Stimulated activated naive CD8-positive, alpha-beta T cell treated with anti-CD3 and anti-CD28 coated beads, Interleukin-15, Interleukin-2, amounts not matched to agents 100 U/mL and 50 U/mL, for 24 hours (primary cell): ENCODE data around the gene CACNA2D3.
"Not testable (repeated sequence)": the region's sequence is repeated elsewhere in the genome, so short reads cannot be mapped to it uniquely, and the experiment has no call there.

Experiments used
- ATAC-seq: fragments of 150-1000 bp; cut with Tn5 transposase; one replicate; pipeline ENCODE4 v1.10.0; 2021
- DNase-seq: peaks from one replicate; pipeline ENCODE4 v3.0.0; 2021

The CACNA2D3 gene

DNA sequence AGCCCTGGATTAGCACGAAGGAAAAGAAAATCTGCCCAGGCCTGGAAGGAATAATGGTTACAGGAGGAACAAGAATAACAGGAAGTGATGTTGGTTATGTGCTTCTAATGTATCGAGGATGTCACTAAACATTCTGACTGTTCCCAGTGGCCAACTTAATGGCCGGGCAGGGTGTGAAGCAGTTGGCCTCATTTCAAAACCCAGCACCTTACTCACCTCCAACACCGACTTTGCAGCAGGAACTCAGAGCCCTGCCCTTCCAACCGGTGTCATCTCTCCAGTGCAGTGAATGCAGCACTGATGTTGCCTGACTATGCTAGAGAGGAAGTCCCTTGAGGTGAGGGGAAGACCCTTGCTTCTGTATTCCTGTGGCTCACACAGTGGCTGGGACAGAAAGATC is 967.9 kb downstream of the CACNA2D3 start:
- no peak for DNase-seq
- ATAC-seq = no peak

DNA sequence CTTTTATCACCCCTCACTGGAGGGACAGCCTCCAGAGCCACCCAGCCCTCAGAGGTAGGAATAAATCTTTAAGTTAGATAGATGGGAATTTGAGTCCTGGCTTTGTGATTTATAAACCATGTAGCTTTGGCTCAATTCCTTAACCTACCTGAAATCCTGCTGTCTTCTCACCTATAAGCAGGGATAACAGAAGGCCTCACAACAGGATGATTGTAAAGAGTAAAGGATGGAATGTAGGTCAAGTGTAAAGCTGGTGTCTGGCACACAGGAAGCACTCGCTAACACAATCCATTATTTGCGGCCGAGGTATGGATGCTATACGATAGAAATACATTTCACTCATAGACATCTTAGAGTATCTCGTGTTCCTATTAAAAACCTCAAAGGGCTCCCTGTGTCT is 968.4 kb downstream of the CACNA2D3 start:
- no peak for ATAC-seq
- DNase-seq = no peak

DNA sequence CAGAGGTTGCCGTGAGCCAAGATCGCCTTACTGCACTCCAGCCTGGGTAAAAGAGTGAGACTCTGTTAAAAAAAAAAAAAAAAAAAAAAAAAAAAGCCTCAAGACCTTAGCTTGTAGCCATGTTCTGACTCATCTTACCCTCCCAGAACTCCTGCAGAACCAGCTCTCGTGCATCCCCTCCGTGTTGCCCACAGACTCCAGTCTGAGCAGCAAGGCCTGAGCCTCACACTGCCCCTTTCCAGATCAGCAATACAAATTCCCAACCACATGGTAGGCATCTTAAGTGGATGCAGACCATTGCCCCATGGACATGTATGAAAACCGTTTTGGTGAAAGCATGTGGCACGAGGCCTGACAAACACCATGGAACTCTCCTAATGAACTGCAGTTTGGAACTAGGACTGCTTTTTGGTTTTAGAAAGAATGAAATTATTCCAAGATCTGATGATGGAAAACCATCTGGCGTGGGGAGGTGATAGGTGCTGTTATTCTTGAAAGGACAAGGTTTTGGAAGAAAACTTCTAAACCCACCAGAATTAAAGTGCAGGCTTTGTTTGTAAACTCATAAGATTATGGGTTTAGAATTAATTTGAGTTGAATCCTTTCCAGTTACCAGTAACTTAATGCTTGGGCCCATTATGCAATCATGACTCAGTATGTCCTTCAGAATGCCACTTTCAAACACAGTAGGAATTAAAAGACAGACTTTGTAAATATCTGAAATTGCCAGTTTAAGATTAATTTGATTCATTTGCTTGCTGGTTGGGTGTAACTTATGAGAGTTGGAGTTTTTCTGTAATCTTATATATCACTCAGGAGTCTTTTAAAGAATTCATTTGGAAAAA is 969.3 kb downstream of the CACNA2D3 start:
- ATAC-seq (no peak), DNase-seq (no peak)

GRCh38 chr3:55094676-55095075 is 972.3 kb downstream of the CACNA2D3 start:
- ATAC-seq (no peak), DNase-seq (no peak)

DNA sequence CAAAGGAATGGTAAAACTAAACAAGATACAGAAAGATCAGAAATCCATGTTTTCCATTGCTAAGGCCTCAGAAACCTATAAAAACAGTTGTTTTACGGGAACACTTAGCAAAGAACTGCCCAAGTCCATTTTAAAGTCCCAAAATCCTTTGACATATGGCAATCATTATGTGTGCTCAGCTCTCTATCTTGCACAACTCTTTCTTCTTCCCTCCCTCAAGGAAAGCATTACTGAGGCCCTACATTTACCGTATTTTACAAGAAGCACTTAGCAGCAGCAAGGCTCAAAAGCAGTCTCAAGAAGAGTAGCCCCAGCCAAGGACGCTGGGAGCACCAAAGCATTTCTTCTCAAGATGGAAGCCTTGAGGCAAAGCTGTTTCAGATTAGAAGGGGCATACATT is 975.1 kb downstream of the CACNA2D3 start:
- ATAC-seq (no peak), DNase-seq (no peak)

DNA sequence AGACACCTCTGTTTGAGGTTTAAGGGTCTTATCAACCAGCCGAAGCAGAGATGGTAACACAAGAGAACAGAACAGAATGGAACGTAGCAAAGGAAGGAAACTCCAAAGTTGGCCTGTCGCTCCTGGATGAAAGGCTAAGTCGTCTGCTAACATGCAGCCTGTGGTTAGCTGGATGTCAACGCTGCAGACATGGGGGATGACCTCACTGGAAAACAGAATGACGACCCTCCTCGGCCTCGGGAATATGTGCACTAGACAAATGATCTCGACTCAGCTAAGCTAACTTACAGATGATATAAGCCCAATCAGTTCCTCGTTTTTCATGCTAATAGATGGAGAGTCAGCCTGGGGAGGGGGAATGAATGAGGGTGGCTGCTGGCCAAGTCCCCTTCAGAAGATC is 983.3 kb downstream of the CACNA2D3 start:
- ATAC-seq (no peak), DNase-seq (no peak)

GRCh38 chr3:55107187-55107586 is 984.8 kb downstream of the CACNA2D3 start:
- no peak for ATAC-seq
- DNase-seq = no peak

GRCh38 chr3:55111906-55112305 is 989.6 kb downstream of the CACNA2D3 start:
- not testable (repeated sequence) for ATAC-seq, DNase-seq

- no peak for ATAC-seq
- no peak for DNase-seq
Measured at GRCh38 chr3:55118451-55118850, 996.1 kb downstream of the CACNA2D3 start.

DNA sequence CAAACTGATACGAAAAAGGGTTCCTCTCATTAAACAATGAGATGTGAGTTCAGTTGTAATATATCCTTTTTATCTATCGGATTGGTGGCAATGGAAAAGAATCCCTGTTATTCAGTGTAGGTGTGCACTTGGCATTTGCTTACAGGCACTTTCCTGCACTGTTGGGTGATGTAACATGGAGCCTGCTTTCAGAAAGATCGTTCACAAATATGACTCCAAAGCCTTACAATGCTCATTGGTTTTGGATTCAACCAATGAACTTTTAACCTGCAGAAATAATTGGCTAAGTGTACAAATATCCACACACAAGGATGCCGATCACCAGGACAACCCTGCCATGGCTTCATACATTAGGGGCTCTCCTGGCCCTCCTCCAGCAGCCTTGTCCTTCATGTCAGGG is 996.9 kb downstream of the CACNA2D3 start:
- no peak for DNase-seq
- no peak for ATAC-seq

DNA sequence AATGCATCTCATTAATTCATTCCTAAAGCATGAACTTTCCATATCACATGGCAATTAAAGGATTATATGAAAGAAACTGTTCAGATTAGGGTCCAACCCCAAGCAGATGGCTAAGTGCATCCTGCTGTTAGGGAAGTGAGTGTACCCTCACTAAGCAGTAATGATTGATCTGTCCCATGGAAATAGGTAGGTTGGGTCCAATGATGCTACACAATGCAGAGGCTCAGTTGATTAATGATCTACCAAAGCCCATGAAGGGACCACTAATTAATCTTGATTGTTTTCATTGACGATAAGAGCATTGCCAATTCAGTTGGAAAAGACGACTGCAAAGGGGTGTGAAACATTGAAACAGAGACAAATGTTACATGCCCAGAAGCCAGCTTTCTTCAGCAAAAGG is 1000.0 kb downstream of the CACNA2D3 start:
- DNase-seq (no peak), ATAC-seq (no peak)
